ENCODE measurements around the gene CCNF.

- TF ChIP-seq CTCF (IDR thresholded peaks at IDR 0.05; ENCODE audit: borderline replicate concordance, extremely low read depth, low read length, poor library complexity, severe bottlenecking) (no peak), EZH2 (IDR thresholded peaks at IDR 0.05; ENCODE audit: borderline replicate concordance, low read depth, low read length, severe bottlenecking) (no peak)
Measured at GRCh38 chr16:2486645-2487516, 57.6 kb downstream of the CCNF start.

Measured in DND-41 (cell line).